Thymus (tissue), 11 donors: ENCODE data around the gene RNF115. TPM values are rescaled to one million over a fixed set of nuclear protein-coding genes. Genes with fewer than 3 reads are reported as not detected.

Experiments
- DNase-seq, 9 donors: peaks; one replicate each; pipeline ENCODE4 v3.0.0-alpha.2; 2013; ENCODE audit warnings: low spot score in 9 of 9, low read depth in 6 of 9, missing footprints in 1 of 9
- H3K27ac ChIP-seq, 2 donors: one replicate each; pipeline ENCODE4 v1.5.1; 2013; ENCODE audit warnings: control low read depth in 1 of 2, low read depth in 1 of 2, low read length in 1 of 2, mild to moderate bottlenecking in 1 of 2, moderate library complexity in 1 of 2
- H3K27me3 ChIP-seq, 2 donors: one replicate each; pipeline ENCODE4 v1.5.1; 2013; ENCODE audit warnings: low read length in 1 of 2; ENCODE audit not compliant: control insufficient read depth in 2 of 2, insufficient read depth in 1 of 2
- H3K36me3 ChIP-seq, 2 donors: one replicate each; pipeline ENCODE4 v1.5.1; 2013; ENCODE audit warnings: low read length in 1 of 2, mild to moderate bottlenecking in 1 of 2, moderate library complexity in 1 of 2; ENCODE audit not compliant: control insufficient read depth in 2 of 2, insufficient read depth in 2 of 2
- H3K4me1 ChIP-seq, 2 donors: one replicate each; pipeline ENCODE4 v1.5.1; 2013; ENCODE audit warnings: low read length in 2 of 2; ENCODE audit not compliant: control insufficient read depth in 2 of 2, insufficient read depth in 2 of 2
- H3K4me3 ChIP-seq, 2 donors: one replicate each; pipeline ENCODE4 v1.5.1; 2013; ENCODE audit warnings: low read length in 2 of 2, control low read depth in 1 of 2, mild to moderate bottlenecking in 1 of 2
- H3K9me3 ChIP-seq, 2 donors: one replicate each; pipeline ENCODE4 v1.5.1; 2013; ENCODE audit warnings: low read length in 1 of 2, mild to moderate bottlenecking in 1 of 2; ENCODE audit not compliant: control insufficient read depth in 2 of 2, insufficient read depth in 1 of 2
- WGBS: extraction: QIAGEN DNeasy Blood & Tissue Kit; methylation state at CpG from one replicate; pipeline ENCODE4 v1.1.7; 2013; 5-methylcytosine and 5-hydroxymethylcytosine counted together
- polyA plus RNA-seq: library from polyadenylated mRNA; stranded (reverse); fragments of 200-250 nt; gene quantifications from one replicate; pipeline ENCODE4 v1.2.3, GENCODE V29; 2013
- total RNA-seq: library from RNA; stranded (reverse); fragments of 120-200 nt; gene quantifications from one replicate; pipeline ENCODE4 v1.2.4, GENCODE V29; 2013
- donor health status: healthy.

Gene RNF115
- total and polyA plus RNA-seq, 2 donors: 8.8 to 12.3 TPM

- peaks cover 17 to 18% of the 10 kb centered on the region in 2 donors for H3K36me3 ChIP-seq
- H3K27ac ChIP-seq: no peak overlapping the region
- DNase-seq: no peak
- WGBS: 99% methylated on average over 1 of the region's 1 CpG
- H3K27me3 ChIP-seq: no peaks in the 10 kb centered on the region
- H3K4me1 ChIP-seq: no peaks in the 10 kb centered on the region
- peaks cover 5 to 8% of the 10 kb centered on the region in 2 donors for H3K9me3 ChIP-seq
- no peak overlapping the region for H3K4me3 ChIP-seq
Measured at GRCh38 chr1:145759721-145760120, 64.2 kb downstream of the RNF115 start.

GRCh38 chr1:145758575-145758974 is 65.3 kb downstream of the RNF115 start:
- Histone ChIP-seq H3K4me3 (no peak overlapping the region), H3K27ac (no peak overlapping the region), H3K9me3 (peaks cover 5 to 8% of the 10 kb centered on the region in 2 donors), H3K36me3 (peaks cover 15 to 17% of the 10 kb centered on the region in 2 donors), H3K27me3 (no peaks in the 10 kb centered on the region), H3K4me1 (no peaks in the 10 kb centered on the region)
- DNase-seq: no peak
- 96% methylated on average over 1 of the region's 1 CpG for WGBS

- H3K4me1 ChIP-seq: no peaks in the 10 kb centered on the region
- no peak overlapping the region for H3K27ac ChIP-seq
- H3K27me3 ChIP-seq: no peaks in the 10 kb centered on the region
- H3K36me3 ChIP-seq: peaks cover 15 to 18% of the 10 kb centered on the region in 2 donors
- peaks cover 5 to 8% of the 10 kb centered on the region in 2 donors for H3K9me3 ChIP-seq
- no peak overlapping the region for H3K4me3 ChIP-seq
- no peak for DNase-seq
- WGBS: 100% methylated on average over 1 of the region's 1 CpG
Measured at GRCh38 chr1:145758116-145758515, 65.8 kb downstream of the RNF115 start.

GRCh38 chr1:145757420-145757819 is 66.5 kb downstream of the RNF115 start:
- peaks cover 17 to 20% of the 10 kb centered on the region in 2 donors for H3K36me3 ChIP-seq
- no peaks in the 10 kb centered on the region for H3K4me1 ChIP-seq
- peaks cover 5 to 8% of the 10 kb centered on the region in 2 donors for H3K9me3 ChIP-seq
- H3K27me3 ChIP-seq: no peaks in the 10 kb centered on the region
- no peak for DNase-seq
- no peak overlapping the region for H3K4me3 ChIP-seq
- 94% methylated on average over 2 of the region's 2 CpGs for WGBS
- H3K27ac ChIP-seq: no peak overlapping the region

- no peaks in the 10 kb centered on the region for H3K27me3 ChIP-seq
- WGBS: 97% methylated on average over 5 of the region's 5 CpGs
- H3K9me3 ChIP-seq: no peaks in the 10 kb centered on the region
- H3K27ac ChIP-seq: no peak overlapping the region
- H3K4me1 ChIP-seq: no peaks in the 10 kb centered on the region
- no peak for DNase-seq
- peaks cover 35 to 43% of the 10 kb centered on the region in 2 donors for H3K36me3 ChIP-seq
- no peak overlapping the region for H3K4me3 ChIP-seq
Measured at GRCh38 chr1:145751491-145752037, 72.3 kb downstream of the RNF115 start.

- WGBS: 98% methylated on average over 5 of the region's 5 CpGs
- Histone ChIP-seq H3K36me3 (peaks cover 35 to 48% of the 10 kb centered on the region in 2 donors), H3K27me3 (no peaks in the 10 kb centered on the region), H3K4me3 (no peak overlapping the region), H3K27ac (no peak overlapping the region), H3K4me1 (no peaks in the 10 kb centered on the region), H3K9me3 (no peaks in the 10 kb centered on the region)
- no peak for DNase-seq
Measured at GRCh38 chr1:145750426-145750825, 73.5 kb downstream of the RNF115 start.

- H3K27me3 ChIP-seq: no peaks in the 10 kb centered on the region
Measured at GRCh38 chr1:145747398-145748247, 76.3 kb downstream of the RNF115 start.

GRCh38 chr1:145740269-145740668 is 83.6 kb downstream of the RNF115 start:
- H3K36me3 ChIP-seq: peaks cover 12 to 13% of the 10 kb centered on the region in 2 donors
- no peaks in the 10 kb centered on the region for H3K27me3 ChIP-seq
- no peak overlapping the region for H3K27ac ChIP-seq
- 98% methylated on average over 4 of the region's 4 CpGs for WGBS
- no peak for DNase-seq
- no peak overlapping the region for H3K4me3 ChIP-seq
- no peaks in the 10 kb centered on the region for H3K9me3 ChIP-seq
- H3K4me1 ChIP-seq: no peaks in the 10 kb centered on the region

More at GRCh38 chr1:145747398-145748247, 76.3 kb downstream of the RNF115 start:
- DNase-seq: no peak
- H3K9me3 ChIP-seq: no peaks in the 10 kb centered on the region
- H3K4me3 ChIP-seq: no peak overlapping the region
- peaks cover 38 to 58% of the 10 kb centered on the region in 2 donors for H3K36me3 ChIP-seq
- 94% methylated on average over 9 of the region's 9 CpGs for WGBS
- no peaks in the 10 kb centered on the region for H3K4me1 ChIP-seq
- H3K27ac ChIP-seq: no peak overlapping the region

GRCh38 chr1:145736191-145736590 is 87.7 kb downstream of the RNF115 start:
- 98% methylated on average over 1 of the region's 1 CpG for WGBS
- Histone ChIP-seq H3K27ac (no peak overlapping the region), H3K9me3 (no peaks in the 10 kb centered on the region), H3K4me3 (no peak overlapping the region), H3K36me3 (no peaks in the 10 kb centered on the region), H3K4me1 (no peaks in the 10 kb centered on the region), H3K27me3 (no peaks in the 10 kb centered on the region)
- no peak for DNase-seq
